ENCODE measurements around the gene SHF.
"Not testable (repeated sequence)": the region's sequence is repeated elsewhere in the genome, so short reads cannot be mapped to it uniquely, and the experiment has no call there.

SHF gene, protein sequence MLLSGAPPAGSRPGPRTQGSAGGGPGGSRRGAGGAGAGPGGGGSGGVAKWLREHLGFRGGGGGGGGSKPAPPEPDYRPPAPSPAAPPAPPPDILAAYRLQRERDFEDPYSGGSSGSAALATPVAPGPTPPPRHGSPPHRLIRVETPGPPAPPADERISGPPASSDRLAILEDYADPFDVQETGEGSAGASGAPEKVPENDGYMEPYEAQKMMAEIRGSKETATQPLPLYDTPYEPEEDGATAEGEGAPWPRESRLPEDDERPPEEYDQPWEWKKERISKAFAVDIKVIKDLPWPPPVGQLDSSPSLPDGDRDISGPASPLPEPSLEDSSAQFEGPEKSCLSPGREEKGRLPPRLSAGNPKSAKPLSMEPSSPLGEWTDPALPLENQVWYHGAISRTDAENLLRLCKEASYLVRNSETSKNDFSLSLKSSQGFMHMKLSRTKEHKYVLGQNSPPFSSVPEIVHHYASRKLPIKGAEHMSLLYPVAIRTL

DNA sequence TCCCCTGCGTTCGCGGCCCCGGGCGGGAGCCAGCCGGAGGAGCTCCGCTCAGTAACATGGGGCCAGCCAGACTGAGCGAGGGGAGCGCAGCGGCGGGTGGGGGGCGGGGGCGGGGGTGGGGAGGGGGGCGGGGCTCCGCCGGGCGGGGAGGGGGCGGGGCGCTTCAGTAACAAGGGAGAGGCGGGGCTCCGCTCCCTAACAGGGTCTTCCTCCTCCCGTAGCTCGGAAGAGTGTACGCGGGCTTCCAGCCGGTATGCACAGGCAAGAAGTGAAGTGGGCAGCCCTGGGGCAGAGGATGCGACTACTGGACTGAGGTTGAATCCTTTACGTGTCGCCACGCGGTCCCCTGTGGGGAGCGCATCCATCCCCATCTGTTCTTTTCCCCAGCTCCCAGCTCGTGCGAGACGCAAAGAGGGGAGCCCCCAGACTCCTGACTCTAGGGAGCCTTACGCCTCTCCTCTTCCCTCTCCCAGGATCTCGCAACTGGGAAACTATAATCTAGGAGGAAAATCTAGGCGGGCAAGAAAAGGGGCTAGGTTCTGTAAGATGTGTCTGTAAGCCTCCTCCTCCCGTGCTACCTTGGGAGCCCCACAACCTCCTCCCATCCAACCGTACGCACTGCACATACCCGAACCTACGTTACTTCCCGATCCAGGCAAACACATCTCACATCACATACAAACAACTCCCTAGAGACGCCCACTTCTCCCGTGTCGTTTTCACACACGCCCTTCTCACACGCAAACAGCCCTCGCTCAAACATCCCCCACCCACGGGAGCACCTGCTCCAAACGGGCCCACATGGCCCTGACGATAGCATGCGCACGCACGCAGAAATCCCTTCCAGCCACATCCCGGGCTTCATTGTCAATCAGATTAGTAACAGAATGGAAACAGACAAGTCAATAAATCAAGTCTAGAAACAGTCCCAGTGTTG is at the start of gene SHF:
Gene SHF, minus strand, starts transcription at position 73 of the 937 bp plus-strand sequence. Its CDS starts 15 bp downstream, at position 58.
- peak; percentile 44 for DNase-seq (ENCODE audit: low read depth)

DNA sequence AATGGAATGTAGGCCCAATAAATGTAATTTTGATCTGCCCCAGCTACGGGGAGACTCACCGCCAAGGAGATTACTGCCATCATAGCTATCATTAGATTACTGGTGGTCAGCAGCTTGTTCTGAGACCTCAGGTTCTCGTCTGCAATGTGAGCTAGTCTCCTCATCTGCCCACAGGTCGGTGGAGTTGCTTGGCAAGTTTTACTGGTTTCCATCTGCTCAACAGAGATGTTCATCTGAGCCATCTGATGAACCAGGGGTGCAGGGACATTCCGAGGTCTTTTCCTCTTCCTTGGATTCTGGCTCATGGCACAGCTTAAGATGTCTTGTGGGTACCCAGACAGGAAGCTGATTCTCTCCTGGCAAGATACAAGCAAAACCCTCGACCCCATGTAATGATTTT is 49.0 kb upstream of the SHF start:
- DNase-seq (ENCODE audit: low read depth), result not testable (repeated sequence)

DNA sequence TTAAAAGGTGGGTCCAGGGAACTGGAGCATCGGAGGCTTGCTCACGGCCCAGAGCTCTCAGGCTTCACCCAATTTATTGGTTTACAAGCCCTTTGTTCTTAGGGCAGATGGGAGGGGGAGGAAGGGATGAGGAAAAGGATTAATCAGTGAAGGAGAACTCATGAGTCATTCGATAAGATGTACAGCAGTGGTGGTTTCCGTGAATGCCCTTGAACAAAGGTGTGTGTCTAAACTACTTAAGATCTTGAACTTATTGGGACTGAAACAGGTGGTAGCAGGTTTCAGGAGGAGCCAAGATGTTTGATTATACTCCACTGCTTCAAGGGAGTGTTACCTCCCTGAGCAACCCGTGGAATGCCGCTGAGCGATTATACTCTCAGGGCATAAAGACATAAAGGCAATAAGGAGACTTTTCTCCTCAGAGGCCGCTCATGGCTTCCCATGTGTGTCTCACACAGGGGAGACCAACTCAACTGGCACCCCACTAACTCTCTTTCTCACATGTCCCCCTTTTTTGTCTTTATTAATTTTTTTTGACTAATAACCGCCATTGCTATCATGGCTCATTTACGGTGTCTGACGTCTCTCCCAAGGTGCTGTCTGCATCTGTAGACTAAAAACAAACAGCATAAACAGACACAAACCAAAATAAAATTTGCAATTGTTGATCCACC is 46.9 kb upstream of the SHF start:
- DNase-seq (ENCODE audit: low read depth), result no peak

DNA sequence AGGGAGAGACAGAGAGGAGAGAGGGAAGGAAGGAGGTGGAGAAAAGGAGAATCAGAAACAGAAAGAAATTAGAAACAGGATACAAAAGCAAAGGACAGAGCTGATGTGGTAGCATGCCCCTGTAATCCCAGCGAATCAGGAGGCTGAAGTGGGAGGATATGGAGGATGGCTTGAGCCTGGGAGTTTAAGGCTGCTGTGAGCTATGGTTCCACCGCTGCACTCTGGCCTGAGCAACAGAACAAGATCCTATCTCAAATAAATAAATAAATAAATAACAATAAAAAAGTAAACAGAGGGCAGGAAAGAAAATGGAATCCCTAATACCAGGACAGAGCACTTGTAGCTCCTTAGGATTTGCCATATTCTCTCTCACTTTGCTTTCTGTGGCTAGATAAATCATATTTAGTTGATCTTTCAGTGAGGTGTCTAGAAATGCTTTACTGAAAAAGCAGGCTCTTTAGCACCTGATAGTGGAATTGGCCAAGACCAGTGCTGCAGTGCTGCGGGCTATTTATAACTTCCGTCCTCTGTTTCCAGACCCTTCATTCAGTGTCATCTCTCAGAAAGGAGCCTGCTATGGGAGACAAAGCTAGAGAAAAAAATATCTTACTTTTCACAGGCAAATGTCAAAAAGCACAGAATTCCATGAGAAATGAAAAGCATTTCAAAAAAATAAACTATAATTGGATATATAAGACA is 44.2 kb upstream of the SHF start:
- DNase-seq (ENCODE audit: low read depth), result no peak

DNA sequence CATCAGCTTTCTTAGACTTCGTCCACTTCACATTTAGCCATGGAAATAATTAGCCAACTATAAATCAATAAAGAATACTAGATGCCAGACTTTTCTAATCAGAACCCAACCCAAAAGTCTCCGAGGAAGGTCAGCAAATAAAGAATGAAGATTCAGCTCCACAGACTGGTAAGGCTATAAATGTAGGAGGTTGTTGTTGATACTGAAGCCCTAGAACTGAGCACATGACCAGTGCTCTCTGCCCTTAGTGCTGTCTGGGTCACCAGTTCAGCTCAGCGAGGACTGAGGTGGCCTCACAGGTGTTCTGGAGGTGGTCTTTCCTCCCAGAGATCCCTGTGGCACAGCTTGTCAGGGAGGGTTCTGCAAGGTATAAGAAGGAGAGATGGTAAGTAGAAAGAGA is 43.4 kb upstream of the SHF start:
- DNase-seq (ENCODE audit: low read depth), result no peak

DNA sequence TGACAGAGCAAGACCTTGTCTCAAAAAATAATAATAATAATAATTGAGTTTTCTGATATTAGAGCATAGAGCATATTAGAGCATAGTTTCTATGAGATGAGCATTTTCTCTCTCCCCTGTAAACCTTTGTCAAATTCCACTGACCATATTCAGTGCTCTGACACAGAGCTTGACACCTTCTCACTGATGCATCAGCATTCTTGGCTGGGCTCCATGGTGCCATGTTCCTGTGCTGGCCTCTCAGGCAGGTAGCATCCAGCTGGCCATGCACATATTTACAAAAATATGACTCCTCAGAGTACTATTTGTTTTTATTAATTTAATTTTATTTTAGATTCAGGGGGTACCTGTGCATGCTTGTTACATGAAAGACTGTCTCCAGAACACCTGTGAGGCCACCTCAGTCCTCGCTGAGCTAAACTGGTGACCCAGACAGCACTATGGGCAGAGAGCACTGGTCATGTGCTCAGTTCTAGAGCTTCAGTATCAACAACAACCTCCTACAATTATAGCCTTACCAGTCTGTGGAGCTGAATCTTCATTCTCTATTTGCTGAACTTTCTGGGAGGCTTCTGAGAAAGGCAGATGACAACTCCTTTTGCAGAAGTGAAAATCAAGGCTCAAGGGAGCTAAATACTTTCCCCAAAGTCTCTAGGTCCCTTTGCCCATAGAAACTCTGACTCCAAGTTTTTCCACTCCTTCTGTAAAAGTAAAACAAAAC is 42.6 kb upstream of the SHF start:
- no peak for DNase-seq (ENCODE audit: low read depth)

DNA sequence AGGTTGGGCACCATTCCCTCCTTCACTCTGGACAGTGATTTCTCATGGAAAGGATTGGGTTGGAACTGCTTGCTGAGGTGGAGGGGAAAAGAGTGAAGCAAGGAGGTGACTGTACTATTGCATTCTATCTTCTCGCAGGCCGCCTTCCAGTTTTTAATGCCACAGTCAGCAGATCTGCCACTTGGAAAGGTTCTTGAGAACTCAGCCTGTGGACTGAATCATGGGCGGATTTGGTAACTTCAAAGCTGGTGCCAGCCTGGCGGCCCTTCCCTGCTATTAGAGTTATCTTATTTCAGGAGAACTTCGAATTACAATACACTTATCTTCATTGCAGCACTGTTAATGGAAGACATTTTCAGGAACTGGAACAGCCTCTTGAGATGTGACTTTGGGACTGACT is 41.2 kb upstream of the SHF start:
- DNase-seq (ENCODE audit: low read depth), result no peak

DNA sequence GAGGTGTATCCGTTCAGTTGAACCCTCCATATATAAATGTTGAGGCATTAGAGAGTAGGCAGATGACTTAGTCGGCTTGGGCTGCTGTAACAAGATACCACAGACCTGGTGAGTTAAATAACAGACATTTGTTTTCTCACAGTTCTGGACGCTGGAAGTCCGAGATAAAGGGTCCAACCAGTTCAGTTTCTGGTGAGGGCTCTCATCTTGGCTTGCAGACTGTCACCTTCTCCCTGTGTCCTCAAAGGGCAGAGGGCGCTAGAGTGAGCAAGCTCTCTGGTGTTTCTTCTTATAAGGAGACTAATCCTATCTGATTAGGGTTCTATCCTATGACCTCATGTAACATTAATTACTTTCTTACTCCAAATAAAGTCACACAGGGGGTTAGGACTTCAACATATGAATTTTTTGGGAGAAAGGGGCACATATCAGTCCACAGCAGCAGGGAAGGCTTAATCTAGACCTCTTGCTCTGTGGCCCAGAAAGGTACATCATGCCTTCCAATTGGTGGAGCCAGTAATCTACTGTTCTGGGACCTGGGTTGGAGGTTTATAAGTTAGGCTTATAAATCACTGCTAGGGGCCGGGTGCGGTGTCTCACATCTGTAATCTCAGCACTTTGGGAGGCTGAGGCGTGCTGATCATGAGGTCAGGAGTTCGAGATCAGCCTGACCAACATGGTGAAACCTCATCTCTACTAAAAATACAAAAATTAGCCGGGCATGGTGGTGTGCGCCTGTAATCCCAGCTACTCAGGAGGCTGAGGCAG is 37.9 kb upstream of the SHF start:
- DNase-seq (ENCODE audit: low read depth), result no peak

DNA sequence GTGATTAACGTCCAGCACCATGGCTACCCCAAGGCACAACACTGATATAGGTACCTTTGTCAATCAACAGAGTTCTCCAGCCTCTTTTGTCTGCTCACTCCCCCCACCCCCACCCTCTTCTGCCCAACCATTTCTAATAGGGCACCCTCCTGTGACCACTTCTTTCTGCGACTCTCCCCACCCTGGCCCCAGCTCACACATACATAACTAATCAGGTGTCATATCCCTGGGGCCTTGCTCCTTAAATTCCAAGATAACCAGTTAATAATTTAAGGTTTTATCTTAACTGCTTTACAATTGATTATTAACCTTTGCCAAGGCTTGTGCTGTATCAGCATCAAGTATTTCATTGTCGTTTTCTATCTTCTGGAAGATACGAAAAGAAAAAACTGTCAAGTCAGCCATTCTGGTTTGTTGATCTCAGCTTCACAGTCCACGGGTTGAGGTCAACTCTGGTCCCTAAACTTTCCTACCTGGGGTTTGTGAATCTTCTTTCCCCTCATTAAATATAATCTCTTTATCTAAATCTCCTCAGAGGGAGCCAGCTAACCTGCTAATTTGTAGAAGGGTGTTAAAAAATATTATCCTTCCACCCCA is 37.0 kb upstream of the SHF start:
- no peak for DNase-seq (ENCODE audit: low read depth)

DNA sequence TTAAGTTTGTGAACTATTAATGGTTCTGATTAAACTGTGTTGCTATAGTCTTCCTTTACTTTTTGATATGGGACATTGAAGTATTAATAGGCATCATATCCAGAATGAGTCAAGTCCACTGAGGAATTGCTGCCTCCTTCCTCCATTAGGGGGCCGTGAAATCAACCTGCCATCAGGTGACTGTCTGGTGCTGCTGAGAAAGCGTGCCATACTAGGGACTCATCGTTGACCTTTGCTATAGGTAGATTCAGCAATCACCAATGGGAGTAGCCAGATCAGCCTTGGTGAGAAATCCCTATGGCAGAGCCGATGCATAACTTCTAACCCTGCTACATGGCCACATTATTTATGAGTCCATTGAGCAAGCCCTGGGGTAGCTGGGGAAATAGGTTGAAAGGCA is 34.2 kb upstream of the SHF start:
- no peak for DNase-seq (ENCODE audit: low read depth)

DNA sequence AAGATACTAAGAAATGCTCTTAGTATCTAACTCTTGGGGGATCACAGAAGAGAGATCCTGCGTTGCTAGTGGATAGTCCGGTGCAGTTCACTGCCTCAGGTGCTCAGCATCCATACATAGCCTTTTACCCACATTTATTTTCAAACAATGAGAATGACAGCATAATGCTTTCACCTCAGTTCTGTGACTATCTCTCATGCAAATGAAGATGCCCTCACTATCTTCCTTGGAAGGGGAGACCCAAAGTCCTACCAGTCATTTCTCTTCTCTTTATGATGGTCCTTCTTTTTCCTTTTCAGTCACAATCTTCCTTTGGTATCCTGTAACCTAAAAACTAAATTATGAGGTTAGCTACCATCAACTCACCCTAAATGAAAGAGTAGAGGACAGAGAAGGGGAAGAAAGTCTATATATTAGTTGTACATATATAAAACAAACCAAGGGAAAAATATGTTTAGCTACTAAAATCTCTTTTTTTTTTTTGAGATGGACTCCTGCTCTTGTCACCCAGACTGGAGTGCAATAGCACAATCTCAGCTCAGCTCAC is 33.4 kb upstream of the SHF start:
- no peak for DNase-seq (ENCODE audit: low read depth)

DNA sequence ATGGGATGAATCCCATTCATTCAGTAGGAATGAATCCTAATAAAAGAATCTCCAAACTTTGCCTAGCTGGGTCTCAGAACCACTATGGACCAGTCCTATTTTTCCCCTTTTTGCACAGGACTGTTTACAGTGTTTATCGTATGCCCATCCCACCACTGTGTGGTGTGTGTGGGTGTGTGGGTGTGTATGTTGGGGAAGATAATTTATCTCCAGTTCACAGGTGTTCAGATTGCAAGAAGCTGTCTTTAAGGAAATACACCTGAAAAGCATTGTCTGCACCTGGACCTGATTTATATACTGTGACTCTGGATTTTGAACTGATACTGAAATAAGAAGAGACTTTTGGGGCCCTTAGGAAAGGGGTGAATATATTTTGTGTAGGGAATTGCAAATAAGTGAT is 24.7 kb upstream of the SHF start:
- DNase-seq (ENCODE audit: low read depth), result no peak

DNA sequence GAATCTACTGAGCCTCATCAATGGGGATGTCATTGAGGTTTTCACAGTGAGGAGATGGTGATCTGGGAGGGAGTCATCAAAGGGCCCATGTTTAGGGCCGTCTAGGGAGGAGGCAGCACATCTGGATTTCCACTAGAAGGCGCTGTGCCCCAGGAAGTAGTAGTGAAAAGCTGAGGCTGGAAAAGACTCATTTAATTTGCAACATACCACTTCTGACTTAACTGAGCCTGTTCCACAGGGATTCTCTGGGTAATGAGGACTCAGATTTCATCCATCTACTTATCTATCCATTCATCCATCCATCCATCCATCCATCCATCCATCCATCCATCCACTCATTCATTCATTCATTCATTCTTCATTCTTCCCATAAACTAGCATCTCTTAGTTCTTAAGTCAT is 17.4 kb upstream of the SHF start:
- peak; percentile 25 for DNase-seq (ENCODE audit: low read depth)

DNA sequence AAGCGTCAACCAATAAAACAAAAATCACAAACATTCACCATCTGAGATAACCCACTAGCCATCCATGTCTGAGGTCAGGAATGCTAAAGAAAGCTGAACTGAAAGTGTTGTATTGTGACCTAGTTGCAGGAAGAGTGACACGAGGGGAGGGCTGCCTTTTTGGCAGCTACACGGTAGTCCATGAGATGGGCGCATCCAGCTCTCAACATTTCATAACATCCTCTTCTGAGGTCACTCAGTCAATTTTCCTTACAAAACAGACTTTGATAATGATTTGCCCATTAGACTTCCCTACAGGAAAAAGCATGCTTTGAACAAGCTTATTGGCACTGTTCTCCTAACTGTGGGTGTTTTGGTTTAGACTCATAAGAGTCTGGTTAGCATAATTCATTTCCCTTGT is 15.4 kb upstream of the SHF start:
- DNase-seq (ENCODE audit: low read depth), result no peak

DNA sequence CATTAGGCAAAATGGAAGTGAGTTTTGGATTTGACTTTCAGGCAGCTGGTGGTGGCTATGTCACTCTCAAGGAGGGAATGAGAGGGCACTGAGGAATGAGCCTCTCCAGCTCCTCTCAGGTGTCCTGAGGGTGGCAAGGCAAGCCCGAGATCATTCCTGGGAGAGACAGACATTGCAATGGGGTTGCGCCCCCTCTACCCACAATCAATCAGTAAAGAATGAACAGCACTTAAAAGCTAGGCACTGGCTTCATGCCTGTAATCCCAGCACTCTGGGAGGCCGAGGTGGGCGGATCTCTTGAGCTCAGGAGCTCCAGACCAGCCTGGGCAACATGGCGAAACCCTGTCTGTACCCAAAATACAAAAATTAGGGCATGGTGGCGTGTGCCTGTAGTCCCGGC is 14.1 kb upstream of the SHF start:
- no peak for DNase-seq (ENCODE audit: low read depth)

DNA sequence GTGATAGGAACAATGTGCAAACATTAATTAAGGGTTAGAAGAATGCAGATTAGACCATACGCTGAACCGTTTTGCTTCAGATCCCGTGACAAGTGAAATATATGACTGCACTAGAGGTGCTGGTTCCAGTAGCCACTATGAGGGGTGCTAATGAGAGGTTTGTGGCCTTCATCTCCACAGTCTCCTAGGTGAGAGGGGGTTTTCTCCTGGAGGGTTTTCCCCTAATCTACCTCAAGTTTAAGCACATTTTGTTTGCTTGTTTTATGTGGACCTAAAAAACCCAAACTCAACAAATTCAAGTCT is 13.7 kb upstream of the SHF start:
- no peak for DNase-seq (ENCODE audit: low read depth)

DNA sequence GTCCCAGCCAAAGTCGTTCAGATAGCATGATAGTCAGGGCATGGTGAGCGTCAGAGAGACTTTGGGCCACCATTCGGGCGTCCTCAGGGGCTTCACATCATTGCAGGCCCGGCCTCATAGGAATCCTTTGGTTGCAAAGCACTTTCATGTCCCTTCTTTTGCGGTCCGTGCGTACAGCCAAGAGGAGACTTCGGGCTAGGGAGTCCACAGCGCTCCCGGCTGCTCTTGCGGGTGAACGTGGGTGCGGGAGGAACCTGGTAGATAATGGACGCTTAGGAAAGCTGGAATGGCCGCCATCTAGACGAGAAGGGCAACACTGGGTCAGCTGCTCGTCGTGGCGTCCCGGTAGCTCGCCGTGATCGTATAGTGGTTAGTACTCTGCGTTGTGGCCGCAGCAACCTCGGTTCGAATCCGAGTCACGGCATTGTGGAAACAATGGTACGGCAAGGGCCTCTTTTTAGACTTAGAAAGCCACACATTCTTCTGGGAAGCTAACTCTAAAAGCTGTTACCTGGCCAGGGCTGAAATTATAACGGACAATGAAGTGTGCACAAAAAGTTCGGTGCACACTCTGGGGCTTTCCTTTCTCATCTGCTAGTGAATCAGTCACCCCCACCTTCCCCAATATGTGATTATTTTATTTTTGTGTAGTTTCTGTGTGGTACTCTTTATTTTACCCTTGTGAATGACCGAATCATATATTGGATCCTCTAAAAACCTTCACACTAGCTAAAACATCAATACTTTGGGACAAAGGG is 13.2 kb upstream of the SHF start:
- peak; percentile 36 for DNase-seq (ENCODE audit: low read depth)

DNA sequence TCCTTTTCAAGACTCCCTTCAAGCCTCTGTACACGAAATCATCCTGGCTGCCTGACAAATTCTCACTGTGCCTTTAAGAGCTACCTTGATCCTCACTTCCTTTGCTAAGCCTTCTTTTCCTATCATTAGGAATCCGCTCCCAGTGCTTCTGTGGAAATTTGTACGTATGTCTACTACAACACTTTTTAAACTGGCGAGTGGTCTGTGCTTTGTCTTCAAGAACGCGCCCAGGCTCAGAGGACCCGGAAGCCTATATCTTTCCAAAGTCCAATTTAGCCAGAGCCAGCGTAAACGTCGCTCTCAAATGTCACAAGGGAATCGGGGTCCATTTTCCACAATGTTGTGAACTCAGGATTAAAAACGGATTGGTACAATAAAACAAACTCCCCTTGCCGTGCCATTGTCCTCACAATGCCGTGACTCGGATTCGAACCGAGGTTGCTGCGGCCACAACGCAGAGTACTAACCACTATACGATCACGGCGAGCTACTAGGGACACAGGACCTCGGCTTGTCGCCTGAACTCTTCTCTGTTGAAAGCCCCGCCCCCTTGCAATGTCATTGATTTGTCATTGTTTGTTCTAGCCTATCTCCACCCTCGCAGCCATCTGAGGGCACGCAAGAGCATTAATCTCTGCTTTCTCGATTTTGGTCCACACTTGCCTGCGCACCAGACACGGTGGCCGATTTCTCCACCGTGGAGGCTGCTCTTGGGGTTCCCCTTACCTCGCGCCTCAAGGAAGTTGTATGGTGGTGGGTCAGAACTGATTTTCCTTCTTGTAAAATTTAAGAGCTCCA is 12.4 kb upstream of the SHF start:
- peak; percentile 88 for DNase-seq (ENCODE audit: low read depth)

Data from T-helper 22 cell (primary cell).